H1 (cell line): ENCODE measurements around the gene WDR6. TPM values are rescaled to one million over a fixed set of nuclear protein-coding genes. Genes with fewer than 3 reads are reported as not detected.

Experiments
- CTBP2 ChIP-seq: IDR thresholded peaks from 2 replicates; pipeline ENCODE4 v1.7.0; 2011; ENCODE audit warnings: borderline replicate concordance, mild to moderate bottlenecking, moderate library complexity, mixed read lengths, low read length; ENCODE audit not compliant: insufficient read depth, insufficient read length
- GTF2F1 ChIP-seq: IDR thresholded peaks from 2 replicates; pipeline ENCODE4 v1.6.1; 2012; ENCODE audit warnings: low read depth, low read length, improper control_type of control experiment, borderline replicate concordance
- MAX ChIP-seq: IDR thresholded peaks from 2 replicates; pipeline ENCODE4 v1.6.1; 2012; ENCODE audit warnings: inconsistent platforms
- SIN3A ChIP-seq, 2 experiments: IDR thresholded peaks in 1 of 2; conservative IDR thresholded peaks in 1 of 2; 2 replicates each; pipeline ENCODE4 v1.6.1; 2011 to 2012; ENCODE audit warnings: low read length in 2 of 2, improper control_type of control experiment in 1 of 2, low read depth in 1 of 2, mild to moderate bottlenecking in 1 of 2
- SIRT6 ChIP-seq: IDR thresholded peaks from one replicate; pipeline ENCODE4 v1.7.1; 2012; ENCODE audit warnings: low read length, inconsistent platforms
- TAF7 ChIP-seq: optimal IDR thresholded peaks from 2 replicates; pipeline ENCODE3; 2011; ENCODE audit warnings: low read depth, mild to moderate bottlenecking, inconsistent platforms, low read length, moderate library complexity, borderline replicate concordance
- polyA plus RNA-seq, 7 experiments: library from polyadenylated mRNA; depleted of rRNA in 3 of 7; stranded (reverse) in 5 of 7; unstranded in 2 of 7; fragments of >200 nt in 5 of 7; fragments of 200-250 nt in 2 of 7; gene quantifications; 1 replicate in 5 of 7; 2 replicates in 1 of 7; 4 replicates in 1 of 7; pipeline versions ENCODE4 v1.2.1 to v1.2.3, GENCODE V29; 2011 to 2013; ENCODE audit warnings: missing spikeins in 2 of 7, mixed read lengths in 2 of 7
- total RNA-seq: library from RNA; stranded (reverse); fragmentation: NEBNext Ultra II Directional; extraction: Animal tissue kit (Norgen Biotek cat#: 25700); gene quantifications from 2 replicates; pipeline ENCODE4 v1.2.1, GENCODE V29; 2021

Gene WDR6
- total and polyA plus RNA-seq, 2 of the 8 experiments (the other 6 are each of a cell fraction or from before 2014, with no cell fraction given), result 180 to 257 TPM

- TF ChIP-seq SIN3A (conservative IDR thresholded peaks at IDR 0.05 in 1 of 2, IDR thresholded peaks at IDR 0.05 in 1 of 2; ENCODE audit: low read depth in 1 of 2, low read length in 2 of 2) (no peak), GTF2F1 (no peak), MAX (no peak), TAF7 (no peak), SIRT6 (no peak), CTBP2 (no peak)
These were observed 25.6 kb downstream of the WDR6 start (continued) for GRCh38 chr3:49032646-49033304.
